HepG2 (cell line): ENCODE results near the gene FUT3. TPM values are rescaled to one million over a fixed set of nuclear protein-coding genes. Genes with fewer than 3 reads are reported as not detected.
"Not testable (repeated sequence)": the region's sequence is repeated elsewhere in the genome, so short reads cannot be mapped to it uniquely, and the experiment has no call there.

Experiments
- ATAC-seq: fragments of 200-7000 bp; cut with Tn5 transposase; 3 replicates; pipeline ENCODE4 v1.9.1; 2020; ENCODE audit warnings: mild to moderate bottlenecking, moderate library complexity
- BruUV-seq: library from RNA; stranded (reverse); fragments of 400-500 nt; replicated peaks from 2 replicates; lab custom pipeline; 2021; lab: Mats Ljungman, UMichigan
- CTCF ChIA-PET: fragments of 300-600 bp; formaldehyde crosslinking; extraction: SDS; loops from one replicate; lab custom pipeline; 2021; ENCODE audit warnings: low total read pairs, inconsistent platforms, low intra/inter-chr PET ratio; lab: Yijun Ruan, JAX
- POLR2A ChIA-PET: fragments of 350-600 bp; sonication (Branson Sonifier 250); formaldehyde crosslinking; loops from one replicate; lab custom pipeline; 2020; ENCODE audit warnings: antibody characterized with exemption, inconsistent platforms; lab: Yijun Ruan, JAX
- DNase-seq: peaks from one replicate; pipeline ENCODE4 v3.0.0-alpha.2; 2015; ENCODE audit warnings: low spot score
- FAIRE-seq: peaks from 3 replicates; lab custom pipeline; 2011; peaks lifted over from hg19 to GRCh38; lab: Jason Lieb, UNC
- H2AFZ ChIP-seq: one replicate; pipeline ENCODE4 v1.6.1; 2011; ENCODE audit warnings: low read length, inconsistent platforms
- H3K27ac ChIP-seq: fragments of 300-600 bp; 3 replicates; pipeline ENCODE4 v1.8.0; 2011; ENCODE audit warnings: mixed run types, mild to moderate bottlenecking, mixed read lengths, low read length, inconsistent platforms; ENCODE audit not compliant: insufficient read depth; ENCODE audit errors: extremely low read length
- H3K27me3 ChIP-seq, 2 experiments: fragments of 200-600 bp in 1 of 2; 2 replicates in 1 of 2; 3 replicates in 1 of 2; pipeline versions ENCODE4 v1.6.0 to v1.8.0; 2011; ENCODE audit warnings: low read length in 2 of 2, mild to moderate bottlenecking in 2 of 2, moderate library complexity in 2 of 2, inconsistent platforms in 1 of 2; ENCODE audit not compliant: insufficient read depth in 2 of 2, control insufficient read depth in 1 of 2
- H3K36me3 ChIP-seq, 2 experiments: fragments of 200-600 bp in 1 of 2; replicated peaks in 1 of 2; 2 replicates in 1 of 2; 3 replicates in 1 of 2; pipeline versions ENCODE4 v1.5.1 to v1.8.0; 2011; ENCODE audit warnings: low read length in 2 of 2, inconsistent platforms in 1 of 2; ENCODE audit not compliant: insufficient read depth in 2 of 2, control insufficient read depth in 1 of 2
- H3K4me1 ChIP-seq: 2 replicates; pipeline ENCODE4 v1.5.1; 2012; ENCODE audit warnings: low read length, inconsistent platforms; ENCODE audit not compliant: insufficient read depth
- H3K4me2 ChIP-seq: 2 replicates; pipeline ENCODE4 v1.6.0; 2011; ENCODE audit warnings: low read depth, low read length, inconsistent platforms
- H3K4me3 ChIP-seq, 3 experiments: fragments of 200-600 bp in 1 of 3; sonication (generic), shearing (Covaris generic) in 1 of 3; replicated peaks in 1 of 3; 2 replicates each; pipeline ENCODE4 v1.5.1; 2011 to 2016; ENCODE audit warnings: low read length in 3 of 3, inconsistent platforms in 2 of 3, low read depth in 2 of 3, mild to moderate bottlenecking in 2 of 3, control low read depth in 1 of 3, mixed read lengths in 1 of 3; ENCODE audit not compliant: insufficient read depth in 1 of 3
- H3K79me2 ChIP-seq: one replicate; pipeline ENCODE4 v1.6.1; 2011; ENCODE audit warnings: low read length, inconsistent platforms; ENCODE audit not compliant: insufficient read depth
- H3K9ac ChIP-seq: 2 replicates; pipeline ENCODE4 v1.6.0; 2011; ENCODE audit warnings: mild to moderate bottlenecking, low read depth, low read length, inconsistent platforms; ENCODE audit not compliant: insufficient read depth
- H3K9me3 ChIP-seq: 2 replicates; pipeline ENCODE4 v1.5.1; 2012; ENCODE audit warnings: mild to moderate bottlenecking, low read length
- H4K20me1 ChIP-seq: 2 replicates; pipeline ENCODE4 v1.6.0; 2011; ENCODE audit warnings: inconsistent platforms, mild to moderate bottlenecking, low read length, moderate library complexity; ENCODE audit not compliant: insufficient read depth
- YEATS4 ChIP-seq: sonication (generic); formaldehyde crosslinking; IDR thresholded peaks from 2 replicates; pipeline ENCODE4 v1.4.0; 2020; ENCODE audit warnings: missing genetic modification reagents, borderline replicate concordance
- ZMYM3 ChIP-seq: sonication (generic); formaldehyde crosslinking; IDR thresholded peaks from 2 replicates; pipeline ENCODE4 v1.5.1; 2020; ENCODE audit warnings: mild to moderate bottlenecking, missing genetic modification reagents
- ZNF768 ChIP-seq: sonication (generic); formaldehyde crosslinking; IDR thresholded peaks from 2 replicates; pipeline ENCODE4 v1.4.0; 2020; ENCODE audit warnings: missing genetic modification reagents
- WGBS: methylation state at CpG from one replicate; pipeline ENCODE4 v1.1.6; 2017; ENCODE audit warnings: low lambda C conversion rate; 5-methylcytosine and 5-hydroxymethylcytosine counted together
- in situ Hi-C: cut with HindIII; loops from 2 replicates; pipeline ENCODE4 v1.10.0; 2017; ENCODE audit warnings: low pct_unique_long_range_greater_than_20kb; ENCODE audit not compliant: extremely low pct_ligation_motif_present
- intact Hi-C: fragments of 100-400 bp; cut with micrococcal nuclease; formaldehyde crosslinking; loops from one replicate; pipeline ENCODE4 v1.10.0; 2022; ENCODE audit not compliant: unreplicated experiment
- polyA plus RNA-seq, 8 experiments: library from polyadenylated mRNA; depleted of rRNA in 3 of 8; stranded (reverse) in 7 of 8; unstranded in 1 of 8; fragments of >200 nt; fragmentation: Illumina TruSeq in 4 of 8; extraction: Trizol in 4 of 8; gene quantifications; 2 replicates each; pipeline versions ENCODE4 v1.2.1 to v1.2.3, GENCODE V29; 2011 to 2016; ENCODE audit warnings: low read depth in 4 of 8, missing spikeins in 1 of 8, mixed read lengths in 1 of 8; ENCODE audit not compliant: insufficient read depth in 1 of 8
- total RNA-seq, 5 experiments: library from RNA; depleted of rRNA; stranded (reverse); fragments of >200 nt; fragmentation: Illumina TruSeq; extraction: Trizol; gene quantifications; 2 replicates each; pipeline ENCODE4 v1.2.3, GENCODE V29; 2016; ENCODE audit warnings: low read depth in 1 of 5

The FUT3 gene
- total and polyA plus RNA-seq, 2 of the 13 experiments (the other 11 are each of a cell fraction or from before 2014, with no cell fraction given): 0.53 to 1.1 TPM

DNA sequence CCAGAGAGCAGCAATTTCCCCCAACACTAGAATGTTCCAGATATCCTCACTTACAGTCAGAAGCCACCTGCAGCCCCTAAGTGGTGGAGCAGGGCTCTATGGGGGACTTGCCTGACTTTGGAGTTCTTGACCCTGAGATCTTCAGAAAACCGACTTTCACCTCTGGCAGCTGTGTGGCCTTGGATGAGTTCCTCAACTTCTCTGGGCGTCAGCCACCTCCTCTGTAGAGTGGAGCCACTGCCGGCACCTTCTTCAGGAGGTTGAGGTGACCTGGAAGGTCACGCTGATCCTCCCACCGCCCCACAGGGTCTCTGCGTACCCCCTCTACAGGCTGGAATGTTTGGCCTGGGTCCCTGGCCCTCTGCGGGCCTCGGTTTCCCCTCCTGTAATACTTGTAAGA is 26.2 kb upstream of the FUT3 start:
- WGBS: 67% methylated on average over 3 of the region's 8 CpGs
- ChIA-PET POLR2A (interaction anchor here (0.8 to 1.6 kb wide), 2 partner anchors 49 kb away, joined by 3 to 11 read pairs; no protein-coding TSS in a partner anchor), CTCF (no interaction called here)
- no peaks in the 10 kb centered on the region for H3K36me3 ChIP-seq
- H3K4me3 ChIP-seq: no peak overlapping the region
- H3K4me2 ChIP-seq: no peak overlapping the region
- peaks cover 100% of the 10 kb centered on the region for H3K4me1 ChIP-seq
- BruUV-seq: no TSS peak
- no peaks in the 10 kb centered on the region for H3K27me3 ChIP-seq
- no peaks in the 10 kb centered on the region for H3K9me3 ChIP-seq
- no peaks in the 10 kb centered on the region for H4K20me1 ChIP-seq
- ATAC-seq: no peak
- in situ Hi-C loops (no loop called here), intact Hi-C loops (no loop called here)
- H3K9ac ChIP-seq: peak overlapping the region; percentile 24; the same call in 1 of the 2 replicates
- no peak for FAIRE-seq
- no peak overlapping the region for H2AFZ ChIP-seq
- peak; percentile 24; the same call in 1 of the 2 replicates for TF ChIP-seq ZMYM3 (CRISPR knock-in tag)
- no peak for TF ChIP-seq YEATS4 (CRISPR knock-in tag)
- peak; percentile 94 for TF ChIP-seq ZNF768
- no peaks in the 10 kb centered on the region for H3K79me2 ChIP-seq
- DNase-seq: no peak
- H3K27ac ChIP-seq: peak overlapping the region; percentile 56

DNA sequence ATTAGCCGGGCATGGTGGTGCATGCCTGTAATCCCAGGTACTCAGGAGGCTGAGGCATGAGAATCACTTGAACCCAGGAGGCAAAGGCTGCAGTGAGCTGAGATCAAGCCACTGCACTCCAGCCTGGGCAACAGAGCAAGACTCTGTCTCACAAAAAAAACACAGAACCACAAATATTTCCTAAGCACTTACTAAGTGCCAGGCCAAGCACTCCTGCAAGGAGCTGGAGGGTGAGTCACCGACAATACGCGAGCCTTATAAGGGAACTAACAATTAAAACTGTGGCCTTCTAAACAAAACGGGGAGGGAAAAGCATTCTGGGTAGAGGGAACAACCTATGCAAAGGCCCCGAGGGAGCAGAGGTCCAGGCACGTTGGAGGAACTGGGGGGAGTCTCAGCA is 23.2 kb upstream of the FUT3 start:
- H3K36me3 ChIP-seq, H3K4me2 ChIP-seq, H3K4me3 ChIP-seq, H3K27ac ChIP-seq, H3K79me2 ChIP-seq, CTCF ChIA-PET, H3K27me3 ChIP-seq, H2AFZ ChIP-seq, H4K20me1 ChIP-seq, H3K9ac ChIP-seq, BruUV-seq, ATAC-seq, H3K9me3 ChIP-seq, FAIRE-seq, in situ Hi-C loops, DNase-seq: not testable (repeated sequence)
- 95% methylated on average over 7 of the region's 7 CpGs for WGBS
- intact Hi-C loops: loop anchor here (5.0 kb wide), 1 partner anchor 47 kb away; no protein-coding TSS in a partner anchor
- POLR2A ChIA-PET: interaction anchor here (5.0 kb wide), 1 partner anchor 47 kb away, joined by 54 read pairs; no protein-coding TSS in a partner anchor
- H3K4me1 ChIP-seq: peaks cover 100% of the 10 kb centered on the region
